Measurements from ENCODE around the gene KIF6.
"Not testable (repeated sequence)": the region's sequence is repeated elsewhere in the genome, so short reads cannot be mapped to it uniquely, and the experiment has no call there.

Gene KIF6

DNA sequence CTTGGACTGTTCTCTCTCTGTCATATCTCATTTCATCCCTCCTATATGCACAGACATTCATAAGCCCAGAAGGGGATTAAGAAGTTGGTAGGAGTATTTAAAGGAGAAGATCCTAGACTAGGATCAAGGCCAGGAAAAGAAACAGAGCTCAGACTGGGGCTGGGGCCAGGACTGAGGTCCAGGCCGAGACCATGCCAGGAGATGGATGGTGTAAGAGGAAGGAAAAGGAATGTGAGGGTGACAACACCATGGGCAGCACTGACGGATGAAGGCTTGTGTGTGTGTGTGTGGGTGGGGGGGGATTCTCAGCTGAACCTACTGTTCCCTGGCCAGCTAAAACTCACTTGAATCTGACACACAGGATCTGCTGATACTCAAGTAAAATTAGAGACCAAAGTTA is 182.1 kb downstream of the KIF6 start:
- DNase-seq = no peak

DNA sequence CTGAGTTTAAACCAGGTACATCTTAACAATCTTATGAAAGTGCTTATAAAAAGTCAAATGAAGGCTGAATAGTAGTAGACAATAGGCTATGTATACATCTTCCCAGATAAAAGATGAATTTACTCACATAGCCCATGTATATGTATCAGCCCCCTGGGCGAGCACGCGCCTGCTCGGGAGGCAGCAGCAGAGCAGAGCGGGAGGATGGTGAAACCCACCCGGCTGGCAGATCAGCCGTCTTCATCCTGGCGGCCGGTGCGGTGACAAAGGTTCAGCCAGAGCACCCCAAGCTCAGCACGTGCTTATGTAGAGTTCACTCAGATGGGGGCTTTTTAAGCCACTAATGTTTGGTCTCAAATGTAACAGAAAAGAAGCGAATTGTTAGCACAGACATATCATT is 184.8 kb downstream of the KIF6 start:
- DNase-seq = no peak

DNA sequence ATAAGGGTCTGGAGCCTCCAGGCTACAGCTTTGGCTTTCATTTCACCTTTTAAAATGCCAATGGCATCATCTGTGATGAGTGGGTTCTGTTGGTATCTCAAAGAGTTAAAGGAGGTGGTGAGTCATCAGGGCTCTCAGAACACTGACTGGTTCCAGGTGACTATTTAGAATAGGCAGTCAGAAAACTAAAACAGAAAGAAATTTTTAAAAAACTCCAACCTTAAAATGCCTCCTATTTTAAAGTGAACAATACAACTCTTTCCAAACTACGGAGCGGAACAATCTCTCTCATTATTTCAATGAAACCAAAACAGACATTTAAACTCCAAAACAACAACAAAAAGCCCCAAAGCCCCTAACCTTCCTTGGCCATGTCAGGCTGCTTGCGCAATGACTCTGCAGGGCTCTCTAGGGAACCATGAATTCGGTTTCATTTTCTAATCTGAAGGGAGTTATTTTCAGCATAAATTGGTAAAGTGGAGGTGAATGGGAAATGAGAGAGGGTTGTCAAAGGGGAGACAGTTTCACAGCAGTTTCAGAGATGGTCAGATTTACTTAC is 194.9 kb downstream of the KIF6 start:
- no peak for DNase-seq

DNA sequence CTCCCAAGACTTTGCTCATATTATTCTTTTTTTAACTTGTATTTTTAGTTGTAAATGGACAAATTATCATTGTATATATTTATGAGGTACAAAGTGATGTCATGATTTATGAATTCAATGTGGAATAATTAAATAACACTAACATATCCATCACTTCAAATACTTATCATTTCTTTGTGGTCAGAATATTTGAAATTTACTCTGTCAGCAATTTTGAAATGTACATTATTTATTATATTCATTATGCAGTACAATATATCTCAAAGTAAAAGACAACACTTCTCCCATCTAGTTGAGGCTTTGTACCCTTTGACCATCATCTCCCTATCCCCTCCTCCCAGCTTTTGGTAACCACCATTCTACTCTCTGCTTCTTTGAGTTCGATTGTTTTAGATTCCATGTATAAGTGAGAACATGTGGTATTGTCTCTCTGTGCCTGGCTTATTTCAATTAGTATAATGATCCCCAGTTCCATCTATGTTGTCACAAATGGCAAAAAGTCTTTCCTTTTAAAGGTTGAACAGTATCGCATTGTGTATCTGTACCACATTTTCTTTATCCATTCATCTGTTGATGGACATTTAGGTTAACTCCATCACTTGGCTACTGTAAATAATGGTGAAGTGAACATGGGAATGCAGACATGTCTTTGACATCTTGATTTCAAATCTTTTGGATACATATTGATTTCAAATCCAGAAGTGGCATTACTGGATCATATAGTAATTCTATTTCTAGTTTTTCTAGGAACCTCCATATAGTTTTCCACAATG is 197.2 kb downstream of the KIF6 start:
- DNase-seq = no peak

- DNase-seq = no peak
Observed at GRCh38 chr6:39524007-39524406, 201.2 kb downstream of the KIF6 start.

DNA sequence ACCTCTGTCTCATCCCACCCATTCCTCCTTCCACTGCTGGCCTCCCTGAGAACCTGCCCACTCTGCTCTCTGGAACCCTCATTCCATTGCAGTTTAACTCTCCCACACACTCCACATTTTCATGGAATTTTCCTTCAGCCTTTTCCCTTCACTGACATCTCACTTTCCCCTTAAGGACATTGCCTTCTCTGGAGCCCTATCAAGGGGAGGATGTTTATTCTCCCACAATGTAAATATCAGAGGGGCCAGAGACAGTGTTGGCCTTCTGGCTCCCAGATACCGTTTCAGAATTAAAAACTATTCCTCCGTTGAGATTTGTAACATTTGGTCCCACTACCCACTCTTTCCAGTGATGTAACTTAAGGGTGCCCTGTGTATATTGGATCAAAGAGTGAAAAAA is 203.2 kb downstream of the KIF6 start:
- no peak for DNase-seq

DNA sequence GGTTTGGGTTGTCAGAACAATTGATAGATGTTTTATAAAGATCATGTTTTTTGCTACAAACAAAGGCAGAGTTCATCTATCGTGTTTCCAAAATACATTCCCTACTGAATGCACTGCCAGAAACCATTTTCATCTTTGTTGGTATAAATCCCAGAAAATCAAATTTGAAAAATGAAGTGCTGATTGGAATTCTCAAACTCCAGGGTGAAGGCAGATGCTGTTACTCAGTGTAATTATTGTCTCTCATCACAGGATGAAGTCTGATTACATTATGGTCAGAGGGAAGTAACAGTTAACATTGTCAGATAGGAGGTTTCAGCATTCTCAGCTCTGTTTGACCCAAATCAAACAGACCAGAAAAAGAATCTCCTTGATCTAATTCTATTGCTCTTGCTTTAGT is 204.3 kb downstream of the KIF6 start:
- DNase-seq = no peak

DNA sequence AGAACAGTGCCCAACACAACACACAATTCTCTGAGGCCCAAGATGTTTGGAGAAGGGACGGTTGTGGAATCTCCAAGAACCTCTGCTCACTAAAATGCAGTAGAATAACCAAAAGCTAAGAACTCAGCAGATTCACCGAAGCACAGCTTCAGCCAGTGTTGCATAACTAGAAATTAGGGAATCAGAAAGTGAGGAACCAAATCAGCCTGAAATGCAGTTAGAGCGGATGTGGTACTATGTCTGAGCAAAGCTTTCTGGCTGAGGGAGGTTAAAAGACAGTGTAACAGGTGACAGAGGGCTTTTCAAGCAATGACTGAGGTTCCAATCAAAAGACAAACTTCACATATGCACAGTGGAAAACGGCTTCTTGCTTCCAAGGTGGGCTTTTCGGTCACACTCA is 204.8 kb downstream of the KIF6 start:
- DNase-seq = no peak

DNA sequence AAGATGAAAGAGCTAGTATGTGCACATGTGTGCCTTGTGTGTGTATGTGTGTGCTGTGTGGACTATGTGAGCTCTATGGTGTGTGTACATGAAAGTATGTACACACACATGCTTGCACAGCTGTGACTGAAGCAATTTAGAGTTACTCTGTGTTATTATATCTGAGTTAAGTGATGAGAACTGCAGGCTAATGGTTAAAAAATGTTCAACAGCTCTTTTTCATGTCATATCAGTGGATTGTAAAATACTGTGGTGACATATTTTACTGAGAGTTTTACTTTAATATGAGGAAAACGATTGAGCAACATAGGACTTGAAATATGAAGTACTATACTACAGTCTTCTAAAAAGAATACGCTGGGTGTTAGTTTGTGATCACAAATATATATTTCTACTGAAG is 207.0 kb downstream of the KIF6 start:
- no peak for DNase-seq

- DNase-seq = no peak
Observed at GRCh38 chr6:39517756-39518155, 207.5 kb downstream of the KIF6 start.

DNA sequence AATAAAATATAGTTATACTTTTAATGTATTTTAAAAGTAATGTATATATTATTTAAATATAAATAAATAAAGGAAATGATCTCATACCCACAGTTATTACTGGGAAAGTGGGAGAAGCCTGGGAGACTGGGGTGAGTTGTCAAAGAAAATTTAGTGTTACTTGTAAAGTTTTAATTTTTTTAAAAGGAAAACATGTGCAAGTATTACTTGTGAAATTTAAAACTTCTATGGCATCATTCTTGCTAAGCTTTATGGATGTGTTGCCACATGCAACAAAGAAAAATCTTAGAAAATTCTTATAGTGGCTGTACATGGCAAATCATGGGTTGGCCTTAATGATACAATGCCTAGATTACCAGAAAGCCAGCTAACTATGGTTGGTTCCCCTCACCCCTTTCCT is 208.7 kb downstream of the KIF6 start:
- no peak for DNase-seq

DNA sequence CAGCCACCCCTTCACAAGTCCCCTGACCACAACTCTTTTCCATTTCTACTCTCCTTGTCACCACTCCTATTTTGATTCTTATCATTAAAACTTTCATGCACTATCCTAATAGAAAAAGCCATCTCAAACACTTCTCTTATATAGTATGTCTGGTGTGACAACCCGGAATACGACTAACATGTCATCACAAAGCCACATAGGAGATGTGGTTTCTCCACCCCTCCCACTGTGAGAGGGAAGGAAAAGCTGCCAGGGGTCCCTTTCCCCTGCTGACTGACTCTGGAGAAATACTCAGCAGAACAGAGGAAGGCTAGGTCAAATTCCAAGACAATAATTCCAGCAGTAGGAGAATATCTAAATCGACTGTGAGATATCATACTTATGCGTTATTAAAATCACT is 209.7 kb downstream of the KIF6 start:
- no peak for DNase-seq

- no peak for DNase-seq
Observed at GRCh38 chr6:39515006-39515405, 210.2 kb downstream of the KIF6 start.

DNA sequence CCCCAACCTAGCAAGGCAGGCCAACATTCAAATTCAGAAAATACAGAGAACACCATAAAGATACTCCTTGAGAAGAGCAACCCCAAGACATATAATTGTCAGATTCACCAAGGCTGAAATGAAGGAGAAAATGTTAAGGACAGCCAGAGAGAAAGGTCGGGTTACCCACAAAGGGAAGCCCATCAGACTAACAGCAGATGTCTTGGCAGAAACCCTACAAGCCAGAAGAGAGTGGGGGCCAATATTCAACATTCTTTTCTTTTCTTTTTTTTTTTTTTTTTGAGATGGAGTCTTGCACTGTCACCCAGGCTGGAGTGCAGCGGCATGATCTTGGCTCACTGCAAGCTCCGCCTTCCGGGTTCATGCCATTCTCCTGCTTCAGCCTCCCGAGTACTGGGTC is 215.4 kb downstream of the KIF6 start:
- DNase-seq = not testable (repeated sequence)

GRCh38 chr6:39508515-39508914 is 216.7 kb downstream of the KIF6 start:
- no peak for DNase-seq

GRCh38 chr6:39507331-39507998 is 217.7 kb downstream of the KIF6 start:
- no peak for DNase-seq

DNA sequence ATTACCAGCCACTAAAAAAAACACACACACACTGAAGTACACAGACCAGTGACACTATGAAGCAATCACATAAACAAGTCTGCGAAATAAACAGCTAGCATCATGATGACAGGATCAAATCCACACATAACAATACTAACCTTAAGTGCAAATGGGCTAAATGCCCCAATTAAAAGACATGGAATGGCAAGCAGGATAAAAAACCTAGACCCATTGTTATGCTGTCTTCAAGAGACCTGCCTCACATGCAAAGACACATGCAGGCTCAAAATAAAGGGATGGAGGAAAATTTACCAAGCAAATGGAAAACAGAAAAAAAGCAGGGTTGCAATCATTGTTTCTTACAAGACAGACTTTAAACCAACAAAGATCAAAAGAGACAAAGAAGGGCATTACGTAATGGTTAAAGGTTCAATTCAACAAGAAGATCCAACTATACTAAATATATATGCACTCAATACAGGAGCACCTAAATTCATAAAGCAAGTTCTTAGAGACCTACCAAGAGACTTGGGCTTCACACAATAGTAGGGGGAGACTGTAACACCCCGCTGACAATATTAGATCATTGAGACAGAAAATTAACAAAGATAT is 222.7 kb downstream of the KIF6 start:
- DNase-seq = not testable (repeated sequence)

- no peak for DNase-seq
Observed at GRCh38 chr6:39499053-39499452, 226.2 kb downstream of the KIF6 start.

DNA sequence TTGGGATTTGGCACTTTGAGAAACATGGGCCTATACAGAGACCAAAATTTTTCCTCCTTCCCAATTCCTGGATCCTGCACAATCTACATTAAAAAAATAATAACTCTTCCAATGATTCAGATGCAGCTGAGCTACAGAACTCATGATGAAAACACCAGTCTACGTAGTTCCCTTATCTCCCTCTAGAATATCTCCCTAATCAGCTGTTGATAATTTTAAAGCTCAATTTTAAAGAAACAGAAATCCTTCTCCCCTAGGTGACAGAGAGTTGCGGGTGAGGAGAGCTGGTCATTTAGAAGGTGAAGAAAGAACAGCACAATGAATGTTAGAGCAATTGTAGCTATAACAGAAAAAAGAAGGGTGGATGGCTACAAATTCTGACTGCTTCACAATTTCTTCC is 227.1 kb downstream of the KIF6 start:
- DNase-seq = no peak

DNA sequence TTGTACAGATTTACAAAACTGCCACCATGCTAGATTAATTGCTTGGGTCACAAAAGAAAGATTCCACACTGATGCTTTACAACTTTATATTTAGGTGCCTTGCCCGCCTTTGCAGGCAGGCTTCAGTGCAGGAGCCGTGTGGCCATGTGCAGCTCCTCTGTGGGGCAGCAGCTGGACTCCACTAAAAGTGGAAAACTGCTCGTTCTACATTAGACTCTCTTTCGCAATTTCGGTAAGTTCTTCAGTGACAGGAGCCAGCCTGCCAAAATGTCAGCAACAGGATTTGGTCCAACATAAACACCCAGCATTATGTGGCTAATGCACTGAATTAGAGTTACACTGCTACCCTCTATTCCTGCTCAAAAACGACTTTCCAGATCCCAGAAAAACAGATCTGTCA is 228.3 kb downstream of the KIF6 start:
- DNase-seq = no peak

- DNase-seq = no peak
Observed at GRCh38 chr6:39496456-39496855, 228.8 kb downstream of the KIF6 start.

GRCh38 chr6:39495640-39496039 is 229.6 kb downstream of the KIF6 start:
- no peak for DNase-seq

GRCh38 chr6:39494998-39495397 is 230.2 kb downstream of the KIF6 start:
- no peak for DNase-seq

DNA sequence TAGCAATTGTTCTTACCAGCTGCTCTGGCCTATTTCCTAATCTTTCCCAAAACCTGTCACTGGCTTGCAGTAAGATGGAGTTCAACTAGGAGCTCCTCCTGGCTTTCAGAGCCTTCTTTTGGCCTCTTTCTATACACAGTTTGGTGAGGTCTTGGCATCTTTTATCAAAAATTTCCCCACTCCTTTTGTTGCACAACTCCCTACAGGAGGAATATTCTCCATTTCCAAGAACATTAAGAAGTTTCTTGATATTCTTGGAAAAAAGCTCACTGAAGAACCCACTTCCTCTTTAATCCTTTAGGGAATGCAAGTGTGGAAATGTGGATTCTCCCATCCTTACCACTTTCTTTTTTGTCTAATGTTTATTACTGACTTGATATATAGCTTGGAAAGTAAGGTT is 231.4 kb downstream of the KIF6 start:
- DNase-seq = no peak

Measured in cortex of kidney (tissue), 1 donor.